GM20431 (cell line): ENCODE results near the gene SART3.

Experiments used
- in situ Hi-C: fragments of 300-500 bp; cut with MseI, MboI; formaldehyde crosslinking; loops from one replicate; pipeline ENCODE4 v1.15.0; 2020; ENCODE audit warnings: low sequenced_read_pairs; ENCODE audit not compliant: unreplicated experiment

SART3 gene

DNA sequence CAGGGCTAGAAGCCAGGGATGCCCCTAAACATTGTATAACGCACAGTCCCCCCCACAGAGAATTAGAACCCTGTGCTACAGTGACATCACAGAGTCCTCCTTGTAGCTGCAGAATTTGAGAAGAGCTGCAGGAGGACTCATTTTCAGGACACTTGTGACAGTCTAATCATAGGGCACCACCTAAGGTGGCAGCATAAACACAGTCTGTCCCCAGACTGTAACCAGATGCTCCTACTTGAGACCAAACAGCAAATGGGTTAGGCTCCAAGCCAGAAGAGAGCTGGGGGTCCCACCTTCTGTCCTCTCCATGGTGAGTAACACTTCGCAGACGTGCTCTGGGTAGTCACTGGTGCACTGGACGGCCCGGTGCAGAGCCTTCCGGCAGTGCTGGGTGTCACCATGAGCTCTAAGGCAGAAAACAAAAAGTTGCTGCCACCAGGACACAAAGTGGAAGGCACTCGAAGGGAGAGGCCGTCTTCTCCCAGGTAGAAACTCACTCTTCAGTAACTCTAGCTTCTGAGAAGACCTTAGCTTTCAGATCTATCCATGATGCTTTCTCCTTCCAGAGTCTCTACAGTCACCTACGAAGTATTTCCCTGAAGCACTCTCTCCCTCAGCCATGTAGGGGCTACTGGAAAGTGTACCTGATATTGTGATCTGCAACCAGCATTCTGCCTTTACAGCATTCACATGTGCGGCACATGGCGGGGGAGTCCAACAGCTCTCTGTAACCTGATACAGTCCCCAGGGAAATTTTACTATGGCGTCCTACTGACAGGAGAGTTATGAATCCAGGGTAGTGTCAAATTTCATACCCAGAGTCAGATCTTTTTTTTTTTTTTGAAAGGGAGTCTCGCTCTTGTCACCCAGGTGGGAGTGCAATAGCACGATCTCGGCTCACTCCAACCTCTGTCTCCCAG lies 28.8 kb downstream of the SART3 start:
- in situ Hi-C loops, result no loop called here

DNA sequence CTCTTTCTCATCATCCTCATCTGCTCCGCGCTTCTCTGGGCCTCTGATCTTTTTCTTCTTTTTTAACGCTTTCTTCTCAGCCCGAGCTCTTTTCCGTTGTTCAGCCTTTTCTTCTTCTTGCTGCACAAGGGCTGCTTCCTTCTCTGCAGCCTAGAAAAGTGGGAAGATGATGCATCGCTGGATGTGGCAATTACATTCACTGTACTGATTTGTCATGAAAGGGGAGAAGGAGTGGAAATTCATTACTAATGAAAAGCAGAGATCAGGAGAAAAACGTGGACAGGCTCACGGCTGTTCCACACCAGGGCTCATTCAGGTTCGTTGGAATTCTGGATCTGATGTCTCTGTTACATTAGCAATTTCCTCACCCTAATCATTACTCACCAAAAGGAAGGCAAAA lies 30.8 kb downstream of the SART3 start:
- in situ Hi-C loops, result no loop called here

DNA sequence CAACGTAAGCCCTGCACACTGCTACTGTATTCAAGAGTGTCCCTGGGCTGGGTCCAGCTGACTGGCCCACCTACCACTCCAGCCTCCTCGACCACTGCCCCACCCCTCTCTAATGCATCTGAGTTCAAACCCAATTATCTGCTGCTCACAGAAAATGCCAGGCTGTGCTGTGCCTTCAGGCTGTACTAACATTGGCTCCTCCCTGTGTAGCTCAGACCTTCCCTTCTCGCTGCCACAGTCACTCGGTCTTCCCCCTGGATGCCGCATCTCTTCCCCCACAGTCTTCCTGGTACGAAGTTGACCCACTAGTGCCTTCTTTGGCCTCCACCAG lies 33.8 kb downstream of the SART3 start:
- in situ Hi-C loops, result no loop called here

DNA sequence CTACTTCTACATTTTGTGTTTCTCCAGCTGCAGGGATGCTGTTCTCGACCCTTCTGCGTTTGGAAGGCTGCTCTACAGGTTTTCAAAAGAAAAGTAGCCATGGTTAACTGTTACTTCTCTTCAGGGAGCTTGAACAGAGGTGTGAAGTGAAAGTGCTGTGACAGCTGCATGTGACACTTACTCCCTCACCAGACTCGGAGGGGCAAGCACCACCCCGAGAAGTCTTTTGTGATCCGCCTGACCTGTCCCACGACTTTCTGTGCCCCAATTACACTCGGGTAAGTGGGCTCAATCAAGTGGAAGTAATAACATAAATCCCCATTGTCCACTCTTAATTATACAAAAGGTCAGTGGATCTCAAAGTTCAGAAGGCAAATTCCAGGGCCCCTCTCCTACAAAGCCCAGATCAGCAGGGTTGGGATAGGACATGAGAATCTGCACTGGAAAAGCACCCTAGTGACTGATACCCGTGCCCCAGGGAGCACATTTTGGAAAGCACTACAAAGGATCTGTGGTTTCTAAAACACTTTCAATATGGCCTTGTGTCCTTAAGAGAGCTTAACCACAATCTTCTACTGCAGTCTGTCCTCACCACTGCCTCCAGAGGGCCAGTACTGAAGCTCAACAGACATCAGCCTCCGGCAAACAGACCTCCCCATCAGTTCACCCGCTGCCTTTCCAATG lies 34.3 kb downstream of the SART3 start:
- in situ Hi-C loops, result no loop called here

DNA sequence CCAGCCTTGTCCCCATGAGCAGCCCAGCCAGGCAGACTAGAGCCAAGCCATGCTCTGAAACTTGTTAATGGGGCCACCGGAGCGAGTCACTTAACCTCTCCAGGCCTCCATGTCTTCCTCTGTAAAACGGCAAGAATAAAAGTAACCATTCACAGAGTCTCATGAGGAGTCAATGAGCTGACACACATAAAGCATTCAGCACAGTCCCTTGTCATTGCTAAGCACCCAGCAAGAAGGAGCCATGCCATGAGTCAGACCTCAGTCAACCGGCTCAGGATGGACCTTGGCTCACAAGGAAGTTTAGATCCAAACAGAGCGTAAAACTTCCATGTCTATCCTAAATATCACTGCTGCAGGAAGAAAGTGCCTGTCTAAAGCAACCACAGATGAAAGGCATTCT lies 35.3 kb downstream of the SART3 start:
- in situ Hi-C loops, result no loop called here

DNA sequence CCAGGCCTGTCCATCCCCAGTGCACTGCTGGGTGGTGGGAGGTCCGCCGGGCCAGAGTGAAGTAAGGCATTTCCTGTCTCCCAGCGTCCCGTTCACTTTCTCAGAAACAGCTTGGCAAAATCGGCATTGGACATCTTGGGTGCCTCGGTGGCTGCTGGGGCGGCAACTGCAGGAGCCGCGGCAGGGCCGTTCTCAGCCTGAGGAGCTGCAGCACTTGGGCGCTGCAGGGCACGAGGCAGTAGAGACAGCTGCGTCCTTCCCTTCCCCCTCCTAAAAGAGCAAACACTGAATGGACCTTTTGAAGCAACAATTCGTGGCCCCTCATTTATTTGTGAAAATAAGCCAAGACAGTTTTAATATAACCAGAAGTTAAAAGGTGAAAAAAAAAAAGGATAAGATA lies 37.6 kb downstream of the SART3 start:
- in situ Hi-C loops, result no loop called here

DNA sequence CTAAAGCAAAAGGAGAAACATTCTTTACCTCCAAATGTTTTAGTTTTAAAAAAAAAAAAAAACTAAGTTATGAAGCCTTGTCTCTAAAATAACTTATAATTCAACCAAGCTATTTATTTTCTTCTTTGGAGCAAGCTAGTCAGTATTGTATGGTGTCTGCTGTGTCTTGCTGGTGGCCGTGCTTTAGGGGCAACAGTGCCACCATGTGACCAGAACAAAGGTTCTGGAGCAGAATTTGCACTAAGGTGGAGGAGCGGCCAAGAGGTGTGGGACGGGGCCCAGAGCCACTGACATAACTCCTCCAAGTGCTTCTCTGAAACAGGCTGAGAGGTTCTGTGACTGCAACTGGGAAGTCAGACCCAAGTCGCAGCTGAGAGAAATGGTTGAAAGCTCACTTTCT lies 41.4 kb downstream of the SART3 start:
- in situ Hi-C loops, result no loop called here

DNA sequence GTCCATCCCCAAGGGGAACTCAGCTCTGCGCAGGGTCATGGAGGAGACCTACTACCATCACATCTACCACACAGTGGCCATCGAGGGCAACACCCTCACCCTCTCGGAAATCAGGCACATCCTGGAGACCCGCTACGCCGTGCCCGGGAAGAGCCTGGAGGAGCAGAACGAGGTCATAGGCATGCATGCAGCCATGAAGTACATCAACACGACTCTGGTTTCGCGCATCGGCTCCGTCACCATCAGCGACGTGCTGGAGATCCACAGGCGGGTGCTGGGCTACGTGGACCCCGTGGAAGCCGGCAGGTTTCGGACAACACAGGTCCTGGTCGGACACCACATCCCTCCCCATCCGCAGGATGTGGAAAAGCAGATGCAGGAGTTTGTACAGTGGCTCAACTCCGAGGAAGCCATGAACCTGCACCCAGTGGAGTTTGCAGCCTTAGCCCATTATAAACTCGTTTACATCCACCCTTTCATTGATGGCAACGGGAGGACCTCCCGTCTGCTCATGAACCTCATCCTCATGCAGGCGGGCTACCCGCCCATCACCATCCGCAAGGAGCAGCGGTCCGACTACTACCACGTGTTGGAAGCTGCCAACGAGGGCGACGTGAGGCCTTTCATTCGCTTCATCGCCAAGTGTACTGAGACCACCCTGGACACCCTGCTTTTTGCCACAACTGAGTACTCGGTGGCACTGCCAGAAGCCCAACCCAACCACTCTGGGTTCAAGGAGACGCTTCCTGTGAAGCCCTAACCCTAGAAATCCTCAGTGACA lies 42.1 kb downstream of the SART3 start:
- in situ Hi-C loops, result no loop called here

DNA sequence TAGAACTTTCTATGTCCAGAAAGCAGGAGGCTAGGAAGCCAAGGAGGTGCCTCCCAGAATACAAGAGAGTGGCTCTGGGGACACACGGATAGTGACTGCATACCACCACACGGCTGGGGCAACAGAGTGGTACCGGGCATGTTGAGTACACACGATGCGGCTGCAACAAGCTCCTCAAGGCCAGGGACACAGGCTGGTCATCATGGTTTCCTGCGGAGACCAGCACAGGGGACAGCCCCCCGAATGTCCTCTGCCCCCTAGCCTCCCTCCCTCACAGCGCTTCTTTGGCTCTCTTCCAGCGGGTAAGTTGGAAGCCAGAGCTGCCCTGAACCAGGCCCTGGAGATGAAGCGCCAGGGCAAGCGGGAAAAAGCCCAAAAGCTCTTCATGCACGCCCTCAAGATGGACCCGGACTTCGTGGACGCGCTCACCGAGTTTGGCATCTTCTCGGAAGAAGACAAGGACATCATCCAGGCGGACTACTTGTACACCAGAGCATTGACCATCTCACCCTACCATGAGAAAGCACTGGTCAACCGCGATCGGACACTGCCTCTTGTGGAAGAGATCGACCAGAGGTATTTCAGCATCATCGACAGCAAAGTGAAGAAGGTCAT lies 42.8 kb downstream of the SART3 start:
- in situ Hi-C loops, result no loop called here

DNA sequence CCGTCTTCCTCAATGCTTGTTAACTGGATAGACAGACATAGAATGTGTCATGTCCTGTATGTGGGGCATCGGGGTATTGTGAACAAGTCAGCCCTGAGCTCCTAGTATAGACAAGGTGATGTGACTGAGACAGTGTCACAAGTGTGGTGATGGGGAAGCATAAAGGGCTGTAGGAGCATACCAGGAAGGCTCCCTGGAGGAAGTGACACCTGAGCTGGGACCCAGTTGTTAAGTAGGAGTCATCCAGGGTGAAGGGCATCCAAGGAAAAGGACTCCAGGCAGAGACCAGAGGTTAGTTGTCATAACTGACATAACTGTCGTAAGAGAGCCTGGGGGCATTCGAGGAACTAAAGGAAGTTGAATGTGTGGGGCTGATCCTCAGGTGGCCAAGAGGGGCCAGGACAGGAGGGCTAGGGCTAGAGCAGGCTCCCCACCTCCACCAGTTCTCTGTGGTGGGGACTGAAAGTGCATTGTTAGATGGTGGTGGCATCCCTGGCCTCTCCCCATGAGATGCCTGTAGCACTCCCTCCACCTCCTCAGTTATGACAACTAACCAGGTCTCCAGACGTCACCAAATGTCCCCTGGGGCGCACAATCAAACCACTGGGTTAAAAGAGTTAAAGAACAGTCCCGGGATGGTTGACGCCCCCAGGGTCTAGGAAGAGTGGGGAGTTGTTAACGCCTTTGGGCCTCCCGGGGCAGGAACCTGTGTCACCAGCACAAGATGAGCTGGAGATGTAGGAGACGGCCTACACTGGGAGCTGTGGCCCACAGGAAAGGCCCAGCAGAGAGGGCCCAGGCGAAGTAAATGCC lies 43.5 kb downstream of the SART3 start:
- in situ Hi-C loops, result no loop called here

DNA sequence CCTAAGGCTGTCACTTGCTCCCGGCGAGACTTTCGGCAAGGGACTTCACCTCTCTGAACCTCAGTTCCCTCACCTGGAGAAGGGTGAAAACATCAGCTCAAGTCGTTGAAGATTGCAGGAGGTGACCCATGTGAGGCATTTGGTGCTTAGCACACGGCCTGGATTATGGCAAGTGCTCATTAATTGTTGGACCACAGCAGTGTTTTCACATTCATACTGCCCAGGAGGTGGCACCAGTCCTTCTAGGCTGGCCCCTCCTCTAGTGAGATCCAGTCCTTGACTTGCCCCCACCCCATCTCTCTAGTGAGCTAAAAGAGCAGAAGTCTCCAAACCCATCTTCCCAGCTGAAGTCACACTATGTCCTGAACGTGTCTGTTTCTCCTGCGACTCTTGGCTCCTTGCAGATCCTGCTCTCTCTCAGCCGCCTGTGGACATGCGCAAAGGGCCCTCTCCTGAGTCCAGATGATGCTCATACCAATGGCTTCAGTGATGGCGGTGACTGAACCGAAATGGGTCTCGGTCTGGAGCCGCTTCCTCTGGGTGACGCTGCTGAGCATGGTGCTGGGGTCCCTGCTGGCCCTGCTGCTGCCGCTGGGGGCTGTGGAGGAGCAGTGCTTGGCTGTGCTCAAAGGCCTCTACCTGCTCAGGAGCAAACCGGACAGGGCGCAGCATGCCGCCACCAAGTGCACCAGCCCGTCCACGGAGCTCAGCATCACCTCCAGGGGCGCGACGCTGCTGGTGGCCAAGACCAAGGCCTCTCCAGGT lies 44.3 kb downstream of the SART3 start:
- in situ Hi-C loops, result no loop called here

DNA sequence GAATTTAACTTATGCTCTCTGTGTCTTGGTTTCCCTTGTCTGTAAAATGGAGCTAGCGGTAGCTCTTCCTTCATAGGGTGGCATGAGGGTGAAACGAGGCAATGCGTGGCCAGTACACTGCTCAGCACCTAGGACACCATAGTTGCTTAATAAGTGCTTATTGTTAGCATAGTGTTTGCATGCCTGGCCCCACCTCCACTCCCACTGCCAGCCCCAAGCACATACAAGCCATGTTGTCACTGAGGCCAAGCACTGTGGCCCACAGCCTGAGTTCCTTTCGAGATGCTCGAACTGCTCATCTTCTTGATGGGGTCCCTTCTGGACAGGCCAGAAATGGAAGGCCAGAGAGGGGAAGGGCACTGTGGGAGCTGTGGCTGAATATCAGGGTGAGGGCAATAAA lies 45.1 kb downstream of the SART3 start:
- in situ Hi-C loops, result no loop called here

DNA sequence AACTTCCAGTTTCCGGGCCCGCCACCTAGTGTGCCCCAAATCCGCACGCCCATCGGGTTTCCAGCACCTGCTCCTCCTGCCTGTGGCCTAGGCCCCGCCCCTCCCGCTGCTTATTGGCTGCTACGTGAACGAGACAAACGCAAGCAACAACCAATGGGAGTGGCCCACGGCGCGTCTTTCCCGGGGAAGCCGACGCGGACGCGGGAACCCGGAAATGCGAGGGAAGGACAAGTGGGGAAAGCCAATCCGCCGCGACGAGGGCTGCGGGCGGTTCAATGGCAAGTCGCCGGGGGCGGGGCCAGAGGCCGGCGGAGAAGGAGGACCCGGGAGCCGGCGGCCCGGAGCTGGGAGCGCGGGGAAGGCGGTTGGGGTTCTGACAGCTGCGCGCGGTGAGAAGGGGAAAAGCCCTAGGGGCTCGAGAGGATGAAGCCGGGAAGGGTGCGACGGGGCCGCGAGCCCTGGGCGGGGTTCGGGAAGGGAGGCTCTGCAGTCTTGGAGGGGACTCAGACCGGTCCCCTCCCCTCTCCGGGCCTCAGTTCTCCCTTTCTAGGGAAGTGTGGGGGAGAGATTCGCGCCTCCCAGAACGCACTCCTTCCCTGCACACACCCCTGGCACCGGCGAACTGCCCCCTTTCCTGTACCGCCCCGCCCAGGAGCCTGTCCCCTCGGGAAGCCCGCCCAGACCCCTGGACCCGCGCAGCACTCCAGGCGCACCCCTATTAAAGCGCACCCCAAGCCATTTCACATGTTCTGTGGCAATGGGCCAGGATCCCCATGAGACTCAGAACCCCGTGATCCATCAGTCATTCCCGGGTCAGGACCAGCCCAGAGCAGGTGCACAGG lies 45.8 kb downstream of the SART3 start, which contains the start of gene FICD:
FICD (plus strand) TSS at position 305 of the 842 bp plus-strand sequence. CDS start 1,696 bp downstream, outside the sequence.
- in situ Hi-C loops, result no loop called here

DNA sequence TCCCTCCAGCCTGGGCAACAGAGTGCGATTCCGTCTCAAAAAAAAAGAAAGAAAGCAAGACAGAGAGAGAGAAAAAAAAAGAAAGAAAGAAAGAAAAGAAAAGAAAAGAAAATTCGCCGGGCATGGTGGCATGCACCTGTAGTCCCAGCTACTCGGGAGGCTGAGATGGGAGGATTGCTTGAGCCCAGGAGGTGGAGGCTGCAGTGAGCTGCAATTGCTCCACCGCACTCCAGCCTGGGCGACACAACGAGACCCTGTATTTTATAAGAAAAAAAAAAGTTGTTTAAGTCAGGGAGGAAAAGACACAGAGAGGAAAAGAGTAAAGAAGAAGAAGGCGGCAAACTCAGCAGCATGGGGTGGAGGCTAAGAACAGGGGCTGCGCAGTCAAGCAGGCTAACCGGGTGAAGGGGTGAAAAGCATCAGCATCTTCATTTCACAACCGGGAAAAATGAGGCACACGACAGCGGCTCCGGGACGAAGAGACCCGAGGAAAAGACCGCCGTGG lies 46.5 kb downstream of the SART3 start:
- in situ Hi-C loops, result no loop called here

DNA sequence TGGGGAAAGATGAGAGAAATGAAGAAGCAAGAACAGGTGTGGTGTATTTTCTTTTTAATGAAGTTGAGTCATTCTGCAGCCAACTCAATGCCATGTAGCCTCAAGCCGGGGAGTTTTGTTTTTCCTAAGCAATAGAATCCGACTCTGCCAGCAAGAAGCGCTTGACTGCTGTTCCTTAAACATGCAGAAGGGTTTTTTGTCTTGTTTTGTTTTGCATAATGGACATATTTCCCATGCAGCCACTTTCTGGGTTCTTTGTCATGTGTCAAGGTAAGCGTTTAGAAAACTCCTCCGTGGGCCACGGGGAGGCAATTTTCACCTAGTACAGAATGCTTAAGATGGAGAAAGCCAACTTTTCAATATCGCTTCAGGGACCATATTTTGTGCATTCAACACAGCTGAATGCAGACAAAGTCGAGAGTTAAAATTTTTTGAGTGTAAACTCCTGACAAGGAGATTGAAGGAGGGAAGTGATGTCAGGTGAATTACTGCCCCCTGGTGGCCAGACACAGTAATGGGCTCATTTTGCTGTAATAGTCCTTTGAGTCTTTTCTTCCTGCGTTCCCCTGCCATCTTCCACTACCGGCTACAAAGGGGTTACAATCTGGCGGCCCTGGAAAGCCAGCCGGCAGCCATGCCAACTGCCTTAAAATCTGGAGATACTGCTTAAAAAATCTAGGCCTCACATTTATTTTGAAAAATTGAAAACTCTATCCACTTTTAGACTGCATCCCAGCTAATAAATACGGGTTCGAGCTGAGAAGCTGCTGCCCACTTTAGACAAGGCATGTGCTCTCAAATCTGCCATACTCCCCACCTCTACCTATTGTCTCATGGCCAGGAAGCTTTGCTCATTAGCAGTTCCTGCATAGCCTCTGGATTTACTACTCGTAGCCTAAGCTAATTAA lies 49.1 kb downstream of the SART3 start:
- in situ Hi-C loops, result no loop called here

DNA sequence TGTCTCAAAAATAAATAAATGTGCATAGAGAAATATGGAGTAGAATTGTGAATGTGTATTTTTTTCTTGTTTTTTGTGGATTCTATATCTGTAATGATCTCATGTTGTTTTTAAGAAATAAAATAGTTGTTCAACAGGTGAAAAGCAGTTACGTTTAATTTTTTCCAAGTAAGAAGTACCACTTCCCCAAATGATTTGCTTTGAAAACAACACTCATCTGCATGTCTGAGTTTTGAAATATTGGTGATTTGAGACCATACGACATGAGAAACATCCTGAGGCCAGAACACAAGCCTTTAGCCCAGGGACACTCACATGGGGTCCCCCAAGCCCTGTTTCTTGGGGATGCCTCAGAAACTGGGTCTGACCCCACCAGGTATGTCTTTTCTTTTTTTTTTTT lies 50.1 kb downstream of the SART3 start:
- in situ Hi-C loops, result no loop called here

DNA sequence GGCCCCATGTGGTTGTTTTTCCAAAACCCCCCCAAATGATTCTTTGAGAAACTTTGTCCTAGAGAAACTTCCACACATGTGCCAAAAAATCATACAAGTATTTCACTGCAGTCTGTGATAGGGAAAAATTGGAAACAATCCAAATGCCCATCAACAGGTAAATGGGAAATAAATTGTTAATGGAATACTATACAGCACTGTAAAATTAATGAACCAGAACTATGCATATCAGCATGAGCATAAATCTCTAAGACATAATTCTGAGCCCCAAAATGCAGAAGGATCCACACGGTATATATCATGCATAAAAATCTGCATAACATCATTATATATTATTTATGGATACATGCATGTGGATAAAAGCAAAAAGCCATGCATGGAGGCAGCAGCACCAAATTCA lies 51.2 kb downstream of the SART3 start:
- in situ Hi-C loops, result no loop called here
